ENCODE measurements around the gene NSUN2.

DNA sequence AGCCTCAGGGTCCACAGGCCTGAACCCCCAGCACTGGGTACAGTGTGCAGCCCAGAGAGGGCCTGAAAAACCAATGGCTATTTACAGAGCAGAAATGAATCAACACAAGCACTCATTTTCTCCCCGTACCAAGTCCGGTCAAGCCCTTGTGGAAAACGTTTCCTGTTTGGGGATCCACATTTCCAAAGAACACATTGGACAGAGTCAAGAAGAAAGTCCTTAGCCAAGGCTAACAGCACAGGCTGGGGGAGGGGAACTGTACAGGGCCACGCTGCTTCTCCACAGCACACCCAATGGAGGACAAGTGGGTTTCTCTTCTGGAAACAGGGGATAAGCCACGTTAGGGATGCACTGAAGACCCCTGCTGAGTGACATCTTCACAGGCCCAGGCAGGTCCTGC lies 62.3 kb downstream of the NSUN2 start:
- TF ChIP-seq, protein P1, sequence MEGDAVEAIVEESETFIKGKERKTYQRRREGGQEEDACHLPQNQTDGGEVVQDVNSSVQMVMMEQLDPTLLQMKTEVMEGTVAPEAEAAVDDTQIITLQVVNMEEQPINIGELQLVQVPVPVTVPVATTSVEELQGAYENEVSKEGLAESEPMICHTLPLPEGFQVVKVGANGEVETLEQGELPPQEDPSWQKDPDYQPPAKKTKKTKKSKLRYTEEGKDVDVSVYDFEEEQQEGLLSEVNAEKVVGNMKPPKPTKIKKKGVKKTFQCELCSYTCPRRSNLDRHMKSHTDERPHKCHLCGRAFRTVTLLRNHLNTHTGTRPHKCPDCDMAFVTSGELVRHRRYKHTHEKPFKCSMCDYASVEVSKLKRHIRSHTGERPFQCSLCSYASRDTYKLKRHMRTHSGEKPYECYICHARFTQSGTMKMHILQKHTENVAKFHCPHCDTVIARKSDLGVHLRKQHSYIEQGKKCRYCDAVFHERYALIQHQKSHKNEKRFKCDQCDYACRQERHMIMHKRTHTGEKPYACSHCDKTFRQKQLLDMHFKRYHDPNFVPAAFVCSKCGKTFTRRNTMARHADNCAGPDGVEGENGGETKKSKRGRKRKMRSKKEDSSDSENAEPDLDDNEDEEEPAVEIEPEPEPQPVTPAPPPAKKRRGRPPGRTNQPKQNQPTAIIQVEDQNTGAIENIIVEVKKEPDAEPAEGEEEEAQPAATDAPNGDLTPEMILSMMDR (conservative IDR thresholded peaks at IDR 0.05; ENCODE audit: low read depth, low read length): no peak
- TF ChIP-seq POLR2A (IDR thresholded peaks at IDR 0.05; ENCODE audit: low read depth, low read length): no peak
